ENCODE results near the gene DOCK7. TPM values are rescaled to one million over a fixed set of nuclear protein-coding genes. Genes with fewer than 3 reads are reported as not detected.

DOCK7 gene
- total and polyA plus RNA-seq, 7 donors, result 6.5 to 54.8 (median 32.4) TPM

DNA sequence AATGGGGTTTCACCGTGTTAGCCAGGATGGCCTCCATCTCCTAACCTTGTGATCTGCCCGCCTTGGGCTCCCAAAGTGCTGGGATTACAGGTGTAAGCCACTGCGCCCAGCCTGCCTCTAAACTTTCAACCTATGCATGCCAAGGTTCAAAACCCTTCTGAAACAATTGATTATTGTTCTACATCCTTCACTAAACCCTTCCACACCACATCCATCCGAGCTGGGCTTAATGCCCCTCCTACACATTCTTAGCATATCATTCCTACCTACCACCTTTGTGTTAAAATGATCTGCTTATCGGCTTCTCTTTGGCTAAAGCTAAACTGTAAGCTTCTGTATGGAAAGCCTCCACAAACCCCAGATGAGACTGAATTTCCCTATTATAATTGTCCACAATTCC, 40.8 kb upstream of the DOCK7 start:
- DNase-seq, result no peak
- Histone ChIP-seq H3K36me3 (no peaks in the 10 kb centered on the region), H3K9me3 (no peaks in the 10 kb centered on the region), H3K4me1 (peaks cover 0 to 19% (median 11%) of the 10 kb centered on the region in 4 donors), H3K27me3 (no peaks in the 10 kb centered on the region), H3K27ac (no peak overlapping the region), H3K4me3 (no peak overlapping the region)
- TF ChIP-seq POLR2A (IDR thresholded peaks at IDR 0.05), result no peak
- no peak for TF ChIP-seq POLR2AphosphoS5 (IDR thresholded peaks at IDR 0.05)
- TF ChIP-seq EP300 (IDR thresholded peaks at IDR 0.05), result no peak
- TF ChIP-seq, protein P1, sequence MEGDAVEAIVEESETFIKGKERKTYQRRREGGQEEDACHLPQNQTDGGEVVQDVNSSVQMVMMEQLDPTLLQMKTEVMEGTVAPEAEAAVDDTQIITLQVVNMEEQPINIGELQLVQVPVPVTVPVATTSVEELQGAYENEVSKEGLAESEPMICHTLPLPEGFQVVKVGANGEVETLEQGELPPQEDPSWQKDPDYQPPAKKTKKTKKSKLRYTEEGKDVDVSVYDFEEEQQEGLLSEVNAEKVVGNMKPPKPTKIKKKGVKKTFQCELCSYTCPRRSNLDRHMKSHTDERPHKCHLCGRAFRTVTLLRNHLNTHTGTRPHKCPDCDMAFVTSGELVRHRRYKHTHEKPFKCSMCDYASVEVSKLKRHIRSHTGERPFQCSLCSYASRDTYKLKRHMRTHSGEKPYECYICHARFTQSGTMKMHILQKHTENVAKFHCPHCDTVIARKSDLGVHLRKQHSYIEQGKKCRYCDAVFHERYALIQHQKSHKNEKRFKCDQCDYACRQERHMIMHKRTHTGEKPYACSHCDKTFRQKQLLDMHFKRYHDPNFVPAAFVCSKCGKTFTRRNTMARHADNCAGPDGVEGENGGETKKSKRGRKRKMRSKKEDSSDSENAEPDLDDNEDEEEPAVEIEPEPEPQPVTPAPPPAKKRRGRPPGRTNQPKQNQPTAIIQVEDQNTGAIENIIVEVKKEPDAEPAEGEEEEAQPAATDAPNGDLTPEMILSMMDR (IDR thresholded peaks at IDR 0.05), result no peak
- 36 to 86% methylated on average over 5 of the region's 5 CpGs for WGBS, 2 donors
- intact Hi-C loops (cut with DNase I), result no loop called here

DNA sequence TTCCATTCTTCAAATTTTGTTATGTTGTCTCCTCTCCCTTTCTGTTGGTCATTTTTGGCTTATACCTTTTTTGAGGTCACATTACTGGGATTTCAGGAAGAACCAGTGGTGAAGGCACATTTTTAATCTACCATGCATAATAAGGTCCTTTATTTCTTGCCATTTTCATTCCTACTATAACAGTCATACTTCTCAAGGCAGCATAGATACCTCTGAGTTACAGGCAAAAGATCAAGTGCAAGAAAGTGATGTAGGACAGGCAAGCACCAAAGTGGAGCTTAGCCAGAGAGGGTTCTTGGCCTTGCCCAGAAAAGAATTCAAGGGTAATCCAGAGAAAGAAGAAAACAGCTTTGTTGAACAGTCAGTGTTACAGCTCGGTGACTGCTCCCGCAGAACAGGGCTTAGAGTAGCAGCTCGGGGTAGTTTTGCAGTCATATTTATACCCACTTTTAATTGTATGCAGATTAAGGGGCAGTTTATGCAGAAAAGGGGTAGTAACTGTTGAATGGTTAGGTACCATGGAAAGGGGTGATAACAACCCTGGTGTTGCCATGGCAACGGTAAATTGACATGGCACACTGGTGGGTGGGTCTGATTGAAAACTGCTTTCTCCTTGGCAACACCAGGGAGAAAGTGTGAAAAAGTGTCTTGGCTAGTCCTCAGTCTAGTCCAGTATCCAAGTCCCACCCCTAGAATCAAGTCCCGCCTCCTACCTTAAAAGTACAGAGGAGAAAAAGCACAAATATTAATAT, 39.6 kb upstream of the DOCK7 start:
- H3K36me3 ChIP-seq, result no peaks in the 10 kb centered on the region
- no peak overlapping the region for H3K27ac ChIP-seq
- intact Hi-C loops (cut with DNase I), result no loop called here
- DNase-seq, result no peak
- H3K4me1 ChIP-seq, result peaks cover 0 to 19% (median 11%) of the 10 kb centered on the region in 4 donors
- TF ChIP-seq EP300 (IDR thresholded peaks at IDR 0.05), result no peak
- TF ChIP-seq, protein P1 (IDR thresholded peaks at IDR 0.05), result no peak
- TF ChIP-seq POLR2A (IDR thresholded peaks at IDR 0.05), result no peak
- no peak for TF ChIP-seq POLR2AphosphoS5 (IDR thresholded peaks at IDR 0.05)
- H3K4me3 ChIP-seq, result no peak overlapping the region
- no peaks in the 10 kb centered on the region for H3K9me3 ChIP-seq
- H3K27me3 ChIP-seq, result no peaks in the 10 kb centered on the region
- WGBS, 2 donors, result 89 to 93% methylated on average over 5 of the region's 5 CpGs

DNA sequence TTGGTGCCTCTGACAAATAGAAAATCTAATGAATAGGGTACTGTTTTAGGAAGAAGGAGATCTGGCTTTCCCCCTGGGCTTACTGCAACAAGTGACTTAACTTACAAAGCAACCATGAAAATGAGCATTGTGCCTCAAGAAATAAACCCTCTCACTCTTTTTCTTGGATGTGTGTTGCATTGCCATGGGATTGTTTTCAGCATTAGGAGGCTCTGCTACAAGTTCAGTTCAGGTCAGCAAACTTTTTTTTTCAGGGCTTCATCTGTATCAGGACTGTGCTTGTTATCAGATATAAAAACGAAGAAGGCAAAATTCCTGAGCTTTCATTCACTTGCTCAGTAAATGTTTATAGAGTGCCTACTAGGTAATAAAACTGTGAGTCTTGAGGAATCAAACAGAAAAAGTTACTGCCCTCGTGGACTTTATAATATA, 37.8 kb upstream of the DOCK7 start:
- Histone ChIP-seq H3K4me1 (peaks cover 0 to 19% (median 11%) of the 10 kb centered on the region in 4 donors), H3K36me3 (no peaks in the 10 kb centered on the region), H3K9me3 (no peaks in the 10 kb centered on the region), H3K27ac (peak overlapping the region in 1 of 4 donors; percentile 30), H3K4me3 (no peak overlapping the region), H3K27me3 (no peaks in the 10 kb centered on the region)
- TF ChIP-seq EP300 (IDR thresholded peaks at IDR 0.05), result no peak
- TF ChIP-seq POLR2A (IDR thresholded peaks at IDR 0.05), result no peak
- no peak for TF ChIP-seq POLR2AphosphoS5 (IDR thresholded peaks at IDR 0.05)
- TF ChIP-seq, protein P1 (IDR thresholded peaks at IDR 0.05), result no peak
- 14 to 52% methylated on average over 2 of the region's 2 CpGs for WGBS, 2 donors
- DNase-seq, result no peak
- intact Hi-C loops (cut with DNase I), result no loop called here

DNA sequence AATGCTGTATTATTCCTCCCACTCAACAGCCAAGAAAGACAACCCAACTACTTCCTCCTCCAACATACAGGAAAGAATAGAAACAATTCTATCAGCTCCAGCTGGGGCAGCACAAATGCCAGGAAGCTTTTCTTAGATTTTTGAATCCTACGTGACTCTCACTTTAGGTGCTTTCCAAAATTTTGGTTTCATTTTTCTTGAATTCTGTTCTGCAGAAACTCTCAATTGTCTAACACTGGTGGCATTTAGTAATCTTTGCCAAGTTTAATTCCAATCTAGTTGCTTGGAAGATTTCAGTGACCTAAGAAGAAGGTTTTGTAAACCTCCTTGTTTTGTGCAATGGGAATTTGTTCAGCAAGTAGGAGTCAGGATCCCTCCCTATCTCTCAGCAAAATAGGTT, 37.1 kb upstream of the DOCK7 start:
- Histone ChIP-seq H3K4me1 (peaks cover 0 to 19% (median 11%) of the 10 kb centered on the region in 4 donors), H3K9me3 (no peaks in the 10 kb centered on the region), H3K27ac (peak overlapping the region in 2 of 4 donors; percentile 9 to 30), H3K27me3 (no peaks in the 10 kb centered on the region), H3K4me3 (peak overlapping the region in 1 of 4 donors; percentile 10), H3K36me3 (no peaks in the 10 kb centered on the region)
- 5 to 11% methylated on average over 1 of the region's 1 CpG for WGBS, 2 donors
- intact Hi-C loops (cut with DNase I), result no loop called here
- TF ChIP-seq POLR2AphosphoS5 (IDR thresholded peaks at IDR 0.05) (no peak), POLR2A (IDR thresholded peaks at IDR 0.05) (no peak), EP300 (IDR thresholded peaks at IDR 0.05) (no peak)
- TF ChIP-seq, protein P1 (IDR thresholded peaks at IDR 0.05), result no peak
- DNase-seq, result no peak
